Stomach (tissue), 9 donors: ENCODE data around the gene THEM4. TPM values are rescaled to one million over a fixed set of nuclear protein-coding genes. Genes with fewer than 3 reads are reported as not detected.
"Not testable (repeated sequence)": the region's sequence is repeated elsewhere in the genome, so short reads cannot be mapped to it uniquely, and the experiment has no call there.

Experiments
- DNase-seq, 2 donors: peaks; one replicate each; pipeline versions ENCODE4 v3.0.0 to v3.0.0-alpha.2; 2013 to 2019
- H3K27ac ChIP-seq, 5 donors: fragments of 200-600 bp in 4 of 5; sonication (generic) in 4 of 5; one replicate each; pipeline ENCODE4 v1.5.1; 2013 to 2019; ENCODE audit warnings: mild to moderate bottlenecking in 1 of 5, moderate library complexity in 1 of 5
- H3K27me3 ChIP-seq, 3 donors: fragments of 200-600 bp; sonication (generic); one replicate each; pipeline ENCODE4 v1.5.1; 2017 to 2019; ENCODE audit warnings: mixed run types in 1 of 3
- H3K36me3 ChIP-seq, 4 donors: fragments of 200-600 bp; sonication (generic); 1 replicate in 3 of 4; 2 replicates in 1 of 4; pipeline ENCODE4 v1.5.1; 2016 to 2019
- H3K4me1 ChIP-seq, 4 donors: fragments of 200-600 bp; sonication (generic); one replicate each; pipeline ENCODE4 v1.5.1; 2016 to 2019
- H3K4me3 ChIP-seq, 4 donors: fragments of 200-600 bp; sonication (generic) in 3 of 4; one replicate each; pipeline ENCODE4 v1.5.1; 2016 to 2019; ENCODE audit warnings: mild to moderate bottlenecking in 1 of 4
- H3K9me3 ChIP-seq, 4 donors: fragments of 200-600 bp; sonication (generic); one replicate each; pipeline ENCODE4 v1.5.1; 2016 to 2019
- EP300 ChIP-seq: sonication (generic); formaldehyde crosslinking; IDR thresholded peaks from one replicate; pipeline ENCODE4 v1.6.1; 2017; ENCODE audit warnings: antibody characterized with exemption
- POLR2A ChIP-seq, 4 donors: fragments of 450-650 bp; IDR thresholded peaks; one replicate each; pipeline ENCODE4 v1.6.1; 2016; ENCODE audit warnings: antibody characterized with exemption in 4 of 4, control low read depth in 2 of 4, mild to moderate bottlenecking in 1 of 4, moderate library complexity in 1 of 4
- POLR2AphosphoS5 ChIP-seq, 3 donors: sonication (generic); formaldehyde crosslinking; IDR thresholded peaks; one replicate each; pipeline ENCODE4 v1.6.1; 2016; ENCODE audit warnings: antibody characterized with exemption in 3 of 3
- WGBS, 5 donors: extraction: QIAGEN DNeasy Blood & Tissue Kit in 3 of 5; methylation state at CpG; one replicate each; pipeline versions ENCODE4 v1.1.5 to v1.1.7; 2013 to 2018; 5-methylcytosine and 5-hydroxymethylcytosine counted together
- intact Hi-C: fragments of 100-400 bp; cut with DNase I; formaldehyde crosslinking; loops from one replicate; pipeline ENCODE4 v1.15.1; 2023; ENCODE audit warnings: low total_unique reads
- polyA plus RNA-seq, 3 donors: library from polyadenylated mRNA; stranded (reverse); fragments of 200-250 nt; gene quantifications; one replicate each; pipeline ENCODE4 v1.2.3, GENCODE V29; 2013
- total RNA-seq, 5 donors: library from RNA; depleted of rRNA; stranded (reverse); fragments of >200 nt; gene quantifications; one replicate each; pipeline versions ENCODE4 v1.1.0 to v1.2.3, GENCODE V29; 2014 to 2016
- TF ChIP-seq, protein P1 (sequence below), 7 experiments: fragments of 450-650 bp in 4 of 7; fragments of 200-600 bp in 3 of 7; sonication (generic) in 3 of 7; IDR thresholded peaks; one replicate each; pipeline ENCODE4 v1.5.1; 2016 to 2019; ENCODE audit warnings: antibody characterized with exemption in 7 of 7, control low read depth in 2 of 7, mild to moderate bottlenecking in 1 of 7
- donor health status: healthy with polysubstance abuse.
- donor health status: Bipolar disorder and iron deficiency.
- donor health status: healthy.

THEM4 gene
- total and polyA plus RNA-seq, 8 donors, result 0.89 to 48.4 (median 11.1) TPM

DNA sequence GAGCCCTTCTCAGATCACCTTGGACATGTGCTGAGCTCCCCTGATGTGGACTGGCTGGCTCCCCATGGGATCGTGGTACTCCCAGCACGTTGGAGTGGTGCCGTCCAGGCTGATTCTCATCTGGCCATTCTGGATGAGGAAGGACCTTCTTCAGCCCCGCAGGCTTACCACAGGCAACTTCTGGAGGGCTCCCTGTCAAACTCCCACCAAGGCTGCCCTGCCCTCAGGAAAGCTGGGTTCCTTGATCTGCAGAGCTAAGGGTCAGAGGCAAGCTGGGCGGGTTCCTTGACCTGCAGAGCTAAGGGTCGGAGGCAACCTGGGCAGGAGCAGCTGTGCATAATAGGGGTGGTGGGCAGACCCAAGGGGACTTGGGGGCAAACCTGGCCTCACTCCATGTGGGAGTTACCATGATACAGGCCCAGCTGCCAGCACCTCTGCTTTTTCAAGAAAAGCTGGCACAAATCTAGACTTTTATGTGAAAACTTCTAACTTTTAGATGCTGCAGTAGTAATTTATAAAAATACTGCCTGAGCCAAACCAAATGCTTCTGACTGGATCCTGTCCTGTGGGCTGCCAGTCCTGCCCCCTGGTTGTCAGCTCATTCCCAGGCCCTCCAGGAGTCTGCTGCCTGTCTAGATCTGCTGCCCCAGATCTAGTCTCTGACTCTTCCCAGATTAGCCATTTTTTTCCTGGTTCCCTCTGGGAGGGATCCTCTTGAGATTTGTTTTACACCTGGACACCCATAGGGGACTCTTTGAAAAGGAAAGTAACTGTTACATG, 50.2 kb downstream of the THEM4 start:
- intact Hi-C loops, result no loop called here
- 88 to 96% (median 91%) methylated on average over 6 of the region's 6 CpGs for WGBS, 5 donors

DNA sequence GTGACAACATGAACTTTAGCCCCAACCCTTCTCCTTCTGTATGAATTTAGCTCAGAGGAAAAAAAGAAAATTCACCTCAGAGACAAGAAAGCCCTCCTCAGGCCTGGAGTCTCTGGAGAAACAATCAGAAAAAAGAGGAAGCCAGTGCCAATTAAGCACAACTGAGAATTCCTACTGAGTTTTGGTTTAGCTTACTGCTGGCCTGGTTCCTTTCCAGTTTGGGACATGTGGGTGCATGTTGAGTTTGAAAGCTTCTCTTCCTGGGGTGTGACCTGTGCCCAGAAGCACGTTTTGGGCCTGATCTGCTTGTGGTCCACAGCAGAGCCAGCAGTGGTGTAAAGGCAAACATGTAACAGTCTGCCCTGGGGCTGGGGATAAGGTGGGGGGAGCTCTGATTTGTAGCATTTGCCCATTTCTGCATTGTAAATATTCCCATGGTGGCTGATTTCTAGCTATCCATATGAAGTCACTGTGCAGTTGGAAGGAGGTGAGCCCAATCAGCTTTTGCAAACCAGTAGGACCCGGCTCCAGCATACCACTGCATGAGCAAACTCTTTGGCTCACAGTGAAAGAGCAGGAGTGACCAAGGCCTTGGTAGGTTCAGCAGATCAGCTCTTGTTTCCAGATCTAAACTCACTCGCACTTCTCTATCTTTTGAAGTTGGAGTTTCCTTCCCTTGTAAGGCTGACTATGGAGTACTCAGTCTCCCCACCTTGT, 51.1 kb downstream of the THEM4 start:
- Histone ChIP-seq H3K27ac (no peak overlapping the region), H3K4me1 (no peaks in the 10 kb centered on the region), H3K9me3 (no peaks in the 10 kb centered on the region), H3K27me3 (peaks cover 0 to 6% (median 0%) of the 10 kb centered on the region in 3 donors), H3K4me3 (no peak overlapping the region), H3K36me3 (no peaks in the 10 kb centered on the region)
- no peak for DNase-seq
- WGBS, 5 donors, result 63 to 76% (median 70%) methylated on average over 3 of the region's 3 CpGs
- intact Hi-C loops, result no loop called here
- no peak for TF ChIP-seq EP300

More for the DNA sequence above, 50.2 kb downstream of the THEM4 start:
- DNase-seq, result no peak
- H3K4me1 ChIP-seq, result no peaks in the 10 kb centered on the region
- no peak overlapping the region for H3K4me3 ChIP-seq
- no peak overlapping the region for H3K27ac ChIP-seq
- TF ChIP-seq POLR2AphosphoS5 (IDR thresholded peaks at IDR 0.05) (no peak), POLR2A (IDR thresholded peaks at IDR 0.05) (no peak), EP300 (no peak)
- TF ChIP-seq, protein P1, sequence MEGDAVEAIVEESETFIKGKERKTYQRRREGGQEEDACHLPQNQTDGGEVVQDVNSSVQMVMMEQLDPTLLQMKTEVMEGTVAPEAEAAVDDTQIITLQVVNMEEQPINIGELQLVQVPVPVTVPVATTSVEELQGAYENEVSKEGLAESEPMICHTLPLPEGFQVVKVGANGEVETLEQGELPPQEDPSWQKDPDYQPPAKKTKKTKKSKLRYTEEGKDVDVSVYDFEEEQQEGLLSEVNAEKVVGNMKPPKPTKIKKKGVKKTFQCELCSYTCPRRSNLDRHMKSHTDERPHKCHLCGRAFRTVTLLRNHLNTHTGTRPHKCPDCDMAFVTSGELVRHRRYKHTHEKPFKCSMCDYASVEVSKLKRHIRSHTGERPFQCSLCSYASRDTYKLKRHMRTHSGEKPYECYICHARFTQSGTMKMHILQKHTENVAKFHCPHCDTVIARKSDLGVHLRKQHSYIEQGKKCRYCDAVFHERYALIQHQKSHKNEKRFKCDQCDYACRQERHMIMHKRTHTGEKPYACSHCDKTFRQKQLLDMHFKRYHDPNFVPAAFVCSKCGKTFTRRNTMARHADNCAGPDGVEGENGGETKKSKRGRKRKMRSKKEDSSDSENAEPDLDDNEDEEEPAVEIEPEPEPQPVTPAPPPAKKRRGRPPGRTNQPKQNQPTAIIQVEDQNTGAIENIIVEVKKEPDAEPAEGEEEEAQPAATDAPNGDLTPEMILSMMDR (IDR thresholded peaks at IDR 0.05), result no peak
- H3K36me3 ChIP-seq, result no peaks in the 10 kb centered on the region
- peaks cover 0 to 3% (median 0%) of the 10 kb centered on the region in 3 donors for H3K27me3 ChIP-seq
- no peaks in the 10 kb centered on the region for H3K9me3 ChIP-seq

GRCh38 chr1:151855933-151856332, 53.4 kb downstream of the THEM4 start:
- Histone ChIP-seq H3K27ac (no peak overlapping the region), H3K4me1 (no peaks in the 10 kb centered on the region), H3K27me3 (peaks cover 0 to 26% (median 0%) of the 10 kb centered on the region in 3 donors), H3K9me3 (no peaks in the 10 kb centered on the region), H3K4me3 (no peak overlapping the region), H3K36me3 (no peaks in the 10 kb centered on the region)
- TF ChIP-seq POLR2A (IDR thresholded peaks at IDR 0.05), result no peak
- TF ChIP-seq EP300, result no peak
- no peak for TF ChIP-seq POLR2AphosphoS5 (IDR thresholded peaks at IDR 0.05)
- TF ChIP-seq, protein P1 (IDR thresholded peaks at IDR 0.05), result no peak
- WGBS, 5 donors, result 59 to 67% (median 65%) methylated on average over 4 of the region's 4 CpGs
- intact Hi-C loops, result no loop called here
- no peak for DNase-seq

DNA sequence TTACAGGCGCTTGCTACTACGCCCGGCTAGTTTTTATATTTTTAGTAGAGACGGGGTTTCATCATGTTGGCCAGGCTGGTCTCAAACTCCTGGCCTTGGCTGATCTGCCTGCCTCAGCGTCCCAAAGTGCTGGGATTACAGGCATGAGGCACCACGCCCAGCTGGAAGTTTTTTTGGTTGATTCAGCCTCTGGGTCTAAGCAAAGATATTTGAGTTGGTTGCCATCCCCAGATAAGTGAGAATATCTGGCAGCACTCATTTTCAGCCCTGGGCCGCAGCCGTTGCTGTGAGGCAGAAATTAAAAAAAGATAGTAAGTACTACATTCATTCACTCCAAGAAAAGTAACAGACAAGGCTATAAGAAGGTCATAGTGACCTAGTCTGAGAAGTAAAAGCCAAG, 53.8 kb downstream of the THEM4 start:
- H3K9me3 ChIP-seq, H3K36me3 ChIP-seq, H3K4me3 ChIP-seq, H3K27ac ChIP-seq, DNase-seq, H3K4me1 ChIP-seq, intact Hi-C loops: not testable (repeated sequence)
- peaks cover 0 to 27% (median 0%) of the 10 kb centered on the region in 3 donors for H3K27me3 ChIP-seq
- WGBS, 5 donors, result 66 to 85% (median 80%) methylated on average over 8 of the region's 8 CpGs

- no peak overlapping the region for H3K27ac ChIP-seq
- no peak overlapping the region for H3K4me3 ChIP-seq
- no peak for TF ChIP-seq POLR2AphosphoS5 (IDR thresholded peaks at IDR 0.05)
- TF ChIP-seq EP300, result no peak
- no peak for TF ChIP-seq POLR2A (IDR thresholded peaks at IDR 0.05)
- TF ChIP-seq, protein P1 (IDR thresholded peaks at IDR 0.05), result no peak
- H3K4me1 ChIP-seq, result no peaks in the 10 kb centered on the region
- peaks cover 0 to 35% (median 0%) of the 10 kb centered on the region in 3 donors for H3K27me3 ChIP-seq
- 72 to 85% (median 79%) methylated on average over 7 of the region's 7 CpGs for WGBS, 5 donors
- H3K9me3 ChIP-seq, result no peaks in the 10 kb centered on the region
- intact Hi-C loops, result no loop called here
- no peaks in the 10 kb centered on the region for H3K36me3 ChIP-seq
- no peak for DNase-seq
Observed at GRCh38 chr1:151854658-151855057, 54.7 kb downstream of the THEM4 start.
